ES-I3 (cell line): ENCODE data around the gene PROX1.

ENCODE experiments used
- H3K36me3 ChIP-seq: 2 replicates; pipeline ENCODE4 v1.6.1; 2013; ENCODE audit warnings: mild to moderate bottlenecking, low read length, control low read depth, moderate library complexity; ENCODE audit not compliant: insufficient read depth
- H3K4me1 ChIP-seq: 2 replicates; pipeline ENCODE4 v1.6.1; 2013; ENCODE audit warnings: mild to moderate bottlenecking, control low read depth, low read length; ENCODE audit not compliant: insufficient read depth
- H3K9ac ChIP-seq: 2 replicates; pipeline ENCODE4 v1.6.1; 2013; ENCODE audit warnings: low read depth, mild to moderate bottlenecking, low read length, moderate library complexity
- H3K9me3 ChIP-seq: 2 replicates; pipeline ENCODE4 v1.6.1; 2013; ENCODE audit warnings: mild to moderate bottlenecking, low read length, moderate library complexity; ENCODE audit not compliant: control insufficient read depth, insufficient read depth

PROX1 gene, protein sequence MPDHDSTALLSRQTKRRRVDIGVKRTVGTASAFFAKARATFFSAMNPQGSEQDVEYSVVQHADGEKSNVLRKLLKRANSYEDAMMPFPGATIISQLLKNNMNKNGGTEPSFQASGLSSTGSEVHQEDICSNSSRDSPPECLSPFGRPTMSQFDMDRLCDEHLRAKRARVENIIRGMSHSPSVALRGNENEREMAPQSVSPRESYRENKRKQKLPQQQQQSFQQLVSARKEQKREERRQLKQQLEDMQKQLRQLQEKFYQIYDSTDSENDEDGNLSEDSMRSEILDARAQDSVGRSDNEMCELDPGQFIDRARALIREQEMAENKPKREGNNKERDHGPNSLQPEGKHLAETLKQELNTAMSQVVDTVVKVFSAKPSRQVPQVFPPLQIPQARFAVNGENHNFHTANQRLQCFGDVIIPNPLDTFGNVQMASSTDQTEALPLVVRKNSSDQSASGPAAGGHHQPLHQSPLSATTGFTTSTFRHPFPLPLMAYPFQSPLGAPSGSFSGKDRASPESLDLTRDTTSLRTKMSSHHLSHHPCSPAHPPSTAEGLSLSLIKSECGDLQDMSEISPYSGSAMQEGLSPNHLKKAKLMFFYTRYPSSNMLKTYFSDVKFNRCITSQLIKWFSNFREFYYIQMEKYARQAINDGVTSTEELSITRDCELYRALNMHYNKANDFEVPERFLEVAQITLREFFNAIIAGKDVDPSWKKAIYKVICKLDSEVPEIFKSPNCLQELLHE

DNA sequence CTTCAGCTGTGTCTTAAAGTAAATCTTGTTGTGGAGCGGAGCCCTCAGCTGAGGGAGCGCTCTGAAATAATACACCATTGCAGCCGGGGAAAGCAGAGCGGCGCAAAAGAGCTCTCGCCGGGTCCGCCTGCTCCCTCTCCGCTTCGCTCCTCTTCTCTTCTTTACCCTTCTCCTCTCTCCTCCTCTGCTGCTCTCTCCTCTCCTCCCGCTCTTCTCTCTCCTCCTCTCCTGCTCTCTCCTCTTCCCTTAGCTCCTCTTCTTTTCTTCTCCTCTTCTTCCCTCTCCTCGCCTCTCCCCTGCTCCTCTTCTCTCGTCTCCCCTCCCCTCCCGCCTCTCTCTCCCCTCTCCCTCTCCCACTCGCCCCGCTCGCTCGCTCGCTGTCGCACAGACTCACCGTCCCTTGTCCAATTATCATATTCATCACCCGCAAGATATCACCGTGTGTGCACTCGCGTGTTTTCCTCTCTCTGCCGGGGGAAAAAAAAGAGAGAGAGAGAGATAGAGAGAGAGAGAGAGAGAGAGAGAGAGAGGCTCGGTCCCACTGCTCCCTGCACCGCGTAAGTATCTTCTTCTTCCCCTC, at the start of gene PROX1:
Gene PROX1 (plus strand): TSS at position 47 of the 580 bp plus-strand sequence. CDS start 8,563 bp downstream, outside the sequence.
- Histone ChIP-seq H3K4me1 (peaks cover 14% of the 10 kb centered on the region), H3K9me3 (no peaks in the 10 kb centered on the region; the same call in 1 of the 2 replicates), H3K36me3 (no peaks in the 10 kb centered on the region), H3K9ac (peak within 1 kb of the TSS; percentile 80; the same call in 1 of the 2 replicates)

DNA sequence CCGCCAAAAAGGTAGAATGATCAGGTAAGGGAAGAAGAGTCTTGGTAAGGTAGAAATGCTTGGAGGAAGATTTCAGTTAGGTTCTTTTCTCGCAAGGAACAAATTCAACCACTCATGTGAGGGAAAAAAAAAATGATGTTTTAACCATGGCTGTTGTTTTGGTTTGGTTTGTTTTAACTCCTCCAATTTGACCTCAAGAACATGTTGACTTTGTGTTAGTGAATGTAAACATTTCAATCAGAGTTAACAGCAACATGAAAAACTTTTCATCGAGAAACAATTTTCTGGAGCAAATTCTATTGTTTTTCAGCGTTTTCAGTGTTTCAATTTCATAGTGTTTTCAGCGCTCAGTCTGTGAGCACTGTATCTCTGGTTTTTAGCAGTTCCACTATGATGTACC, 49.0 kb upstream of the PROX1 start:
- H3K36me3 ChIP-seq, result no peaks in the 10 kb centered on the region
- no peak overlapping the region for H3K9ac ChIP-seq
- no peaks in the 10 kb centered on the region for H3K4me1 ChIP-seq
- H3K9me3 ChIP-seq, result no peaks in the 10 kb centered on the region; the same call in 1 of the 2 replicates

DNA sequence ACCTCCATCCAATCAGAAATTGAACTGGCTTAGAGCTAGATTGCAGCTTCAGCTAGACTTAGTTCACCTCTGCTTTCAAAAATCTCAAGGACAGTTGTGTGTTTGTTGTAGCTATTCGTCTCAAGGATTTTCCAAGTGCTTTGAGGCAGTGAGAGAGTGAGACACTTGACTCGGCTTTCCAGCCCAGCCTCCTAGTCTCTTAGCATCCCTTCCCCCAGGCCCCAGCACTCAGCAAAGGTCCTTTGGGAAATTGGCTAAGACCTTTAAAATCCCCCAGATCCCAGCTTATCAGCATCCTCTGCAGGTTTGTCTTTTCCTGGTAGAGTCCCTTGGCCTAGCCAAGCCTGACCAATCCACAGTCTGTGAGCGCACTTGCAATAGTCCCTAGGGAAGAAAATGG, 47.9 kb upstream of the PROX1 start:
- no peaks in the 10 kb centered on the region for H3K36me3 ChIP-seq
- H3K4me1 ChIP-seq, result no peaks in the 10 kb centered on the region
- H3K9me3 ChIP-seq, result no peaks in the 10 kb centered on the region; the same call in 1 of the 2 replicates
- no peak overlapping the region for H3K9ac ChIP-seq

DNA sequence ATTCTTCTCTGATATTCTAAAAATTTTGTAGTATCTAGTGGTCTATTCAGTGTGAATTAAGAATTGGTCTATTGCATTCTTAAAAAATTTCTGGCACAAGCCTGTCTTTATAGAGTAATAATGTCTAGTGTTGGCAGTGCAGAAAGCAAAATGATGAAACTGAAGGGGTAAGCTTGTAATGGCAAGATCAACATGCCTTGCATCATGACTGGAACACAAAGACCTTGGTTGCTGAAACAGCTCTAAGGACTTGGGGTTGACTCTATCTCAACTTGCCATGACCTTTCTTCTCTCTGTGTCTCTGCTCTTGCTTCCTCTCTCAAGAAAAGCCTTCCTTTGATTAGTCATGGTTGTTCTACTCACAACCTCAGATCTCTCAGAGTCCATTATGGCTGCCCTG, 46.8 kb upstream of the PROX1 start:
- Histone ChIP-seq H3K9me3 (no peaks in the 10 kb centered on the region; the same call in 1 of the 2 replicates), H3K9ac (no peak overlapping the region), H3K36me3 (no peaks in the 10 kb centered on the region), H3K4me1 (no peaks in the 10 kb centered on the region)

DNA sequence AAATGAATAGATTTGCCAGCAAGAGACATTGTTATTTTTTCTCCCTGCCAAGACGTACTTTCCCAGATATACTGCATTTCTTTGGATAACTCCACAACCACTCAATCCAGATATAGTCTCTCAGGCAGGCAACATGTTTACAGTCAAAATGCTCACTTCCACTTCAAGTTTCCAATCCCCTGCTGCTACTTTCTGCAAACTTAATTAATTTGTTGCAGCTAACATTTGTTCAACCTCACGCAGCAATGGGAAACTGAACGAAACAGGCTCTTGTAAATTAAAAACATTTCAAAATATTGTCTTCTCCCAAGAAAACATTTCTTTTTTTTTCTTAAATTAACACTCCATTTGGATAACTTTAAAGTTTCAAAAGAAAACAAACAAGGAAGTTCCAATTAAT, 45.7 kb upstream of the PROX1 start:
- Histone ChIP-seq H3K4me1 (no peaks in the 10 kb centered on the region), H3K9ac (no peak overlapping the region), H3K9me3 (no peaks in the 10 kb centered on the region; the same call in 1 of the 2 replicates), H3K36me3 (no peaks in the 10 kb centered on the region)

DNA sequence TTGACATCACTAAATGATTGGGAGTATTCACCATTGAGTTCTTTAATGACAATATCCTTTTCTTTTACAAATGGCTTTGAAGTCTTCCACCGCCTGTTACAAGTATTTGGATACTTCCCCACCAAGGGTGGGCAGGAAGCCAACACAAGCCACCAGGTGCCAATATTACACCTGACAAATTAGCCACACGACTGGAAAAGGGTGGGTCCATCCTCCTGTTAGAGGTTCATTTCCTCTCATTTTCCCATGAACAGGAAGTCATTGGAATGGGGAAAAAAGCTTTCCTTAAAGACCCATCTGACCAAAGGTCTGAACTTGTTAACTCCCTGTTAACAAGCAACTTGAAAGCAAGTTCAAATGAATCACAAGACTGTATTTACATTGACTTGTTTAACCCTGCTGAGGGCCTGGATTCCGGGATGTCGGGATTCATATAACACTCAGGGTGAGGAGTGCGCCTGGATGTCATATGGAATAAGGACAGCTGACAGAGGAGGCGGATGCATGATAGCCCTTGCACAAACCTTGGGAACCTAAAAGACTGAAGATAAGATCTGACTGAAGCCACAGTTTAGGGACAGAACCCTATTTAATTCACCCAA, 40.5 kb upstream of the PROX1 start:
- Histone ChIP-seq H3K9me3 (no peaks in the 10 kb centered on the region), H3K4me1 (peaks cover 7% of the 10 kb centered on the region), H3K9ac (no peak overlapping the region), H3K36me3 (no peaks in the 10 kb centered on the region)

DNA sequence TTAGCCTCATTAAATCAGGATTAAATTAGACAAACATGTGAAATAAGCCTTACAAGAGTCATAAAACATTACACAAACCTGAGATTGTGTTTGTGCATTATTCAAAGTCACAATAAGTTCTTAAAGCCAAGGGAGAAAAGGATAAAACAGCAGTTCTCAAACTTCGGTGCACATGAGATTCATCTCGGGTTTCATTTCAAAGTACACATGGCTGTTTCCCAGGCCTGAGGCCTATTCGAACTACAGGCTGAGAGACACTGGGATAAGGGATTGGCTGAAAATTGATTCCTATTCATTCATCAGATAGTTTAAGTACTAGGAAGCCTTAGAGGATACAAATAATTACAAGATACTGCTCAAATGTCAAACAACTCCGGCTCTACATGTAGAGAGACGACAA, 35.9 kb upstream of the PROX1 start:
- no peaks in the 10 kb centered on the region for H3K36me3 ChIP-seq
- H3K9ac ChIP-seq, result no peak overlapping the region
- H3K9me3 ChIP-seq, result no peaks in the 10 kb centered on the region
- H3K4me1 ChIP-seq, result peaks cover 7% of the 10 kb centered on the region

DNA sequence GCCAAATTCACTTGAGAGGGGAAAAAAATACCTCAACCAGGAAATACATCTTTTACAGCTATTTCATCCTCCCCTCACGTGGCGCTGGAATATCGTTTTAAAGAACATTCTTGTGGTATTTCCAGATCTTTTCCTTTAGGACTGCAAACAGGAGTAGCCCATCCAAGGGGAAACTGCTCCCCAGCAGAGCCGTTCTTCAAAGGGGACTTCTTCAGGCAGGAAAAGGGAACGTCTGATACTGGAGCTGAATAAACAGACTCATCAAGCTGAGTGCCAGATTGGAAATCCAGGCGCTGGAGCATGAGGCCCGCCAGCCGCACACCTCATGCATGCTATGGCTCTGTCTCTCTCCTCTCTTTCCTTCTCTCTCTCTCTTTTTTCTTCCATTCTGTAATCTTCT, 34.0 kb upstream of the PROX1 start:
- no peak overlapping the region for H3K9ac ChIP-seq
- H3K9me3 ChIP-seq, result no peaks in the 10 kb centered on the region
- H3K4me1 ChIP-seq, result no peaks in the 10 kb centered on the region
- no peaks in the 10 kb centered on the region for H3K36me3 ChIP-seq

DNA sequence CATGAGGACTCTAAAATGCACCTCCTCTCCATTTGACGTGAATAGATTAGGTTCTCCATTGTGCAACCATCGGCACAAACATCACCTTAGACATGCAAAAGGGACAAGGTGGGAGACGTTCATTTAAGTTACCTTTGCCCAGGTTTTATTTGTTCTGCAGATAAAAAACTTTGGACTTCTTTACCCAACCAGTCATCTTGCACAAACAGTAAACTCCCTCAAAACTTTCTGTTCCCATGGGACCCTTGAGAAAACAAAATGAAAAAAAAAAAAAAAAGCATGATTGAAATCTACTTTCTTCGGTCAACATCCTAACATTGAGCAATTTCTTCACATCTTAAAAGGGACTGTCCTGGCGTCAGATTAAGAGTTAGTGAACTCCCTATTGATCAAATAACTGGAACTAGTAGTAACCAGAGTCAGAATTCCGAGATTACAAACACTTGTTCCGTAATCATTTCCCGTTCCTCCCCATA, 31.4 kb upstream of the PROX1 start:
- Histone ChIP-seq H3K9me3 (no peaks in the 10 kb centered on the region), H3K4me1 (no peaks in the 10 kb centered on the region), H3K36me3 (no peaks in the 10 kb centered on the region), H3K9ac (no peak overlapping the region)

DNA sequence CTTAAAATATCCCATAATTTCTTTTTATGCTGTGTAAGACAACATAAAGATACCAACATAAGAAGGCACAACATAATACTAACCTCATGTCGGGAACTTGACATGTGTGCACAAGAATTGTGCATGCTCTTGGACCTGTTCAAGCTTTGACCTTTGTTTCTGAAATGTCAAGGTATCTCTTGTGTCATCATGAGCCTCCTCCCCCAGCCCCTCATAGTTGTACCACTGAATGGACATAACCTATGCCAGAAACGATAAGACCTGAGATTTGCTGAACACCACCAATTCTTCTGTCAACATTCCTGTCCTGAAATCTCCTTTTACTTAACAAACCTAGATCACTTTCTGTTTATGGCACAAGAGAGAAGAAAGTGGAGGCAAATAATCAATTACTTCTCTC, 29.4 kb upstream of the PROX1 start:
- Histone ChIP-seq H3K4me1 (no peaks in the 10 kb centered on the region), H3K9me3 (no peaks in the 10 kb centered on the region), H3K9ac (no peak overlapping the region), H3K36me3 (no peaks in the 10 kb centered on the region)

DNA sequence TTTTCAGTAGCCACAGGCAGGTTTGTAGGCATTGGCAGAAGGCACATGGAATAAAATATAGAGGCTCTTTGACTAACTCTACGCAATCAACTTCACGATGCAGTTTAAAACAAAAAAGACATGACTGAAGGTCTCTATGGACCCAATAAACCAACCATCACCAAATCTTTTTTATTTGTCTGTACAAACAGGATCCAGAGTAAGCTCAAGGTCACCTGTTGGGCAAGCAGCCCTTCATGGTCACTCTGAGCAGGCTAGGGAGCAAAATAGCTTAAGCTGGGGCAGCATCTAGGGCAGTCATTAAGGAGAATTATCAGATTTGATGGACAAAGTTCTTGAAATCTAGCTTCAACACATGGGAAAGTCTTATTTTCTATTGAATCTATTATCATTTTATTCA, 26.8 kb upstream of the PROX1 start:
- Histone ChIP-seq H3K4me1 (no peaks in the 10 kb centered on the region), H3K36me3 (no peaks in the 10 kb centered on the region), H3K9me3 (no peaks in the 10 kb centered on the region), H3K9ac (no peak overlapping the region)

DNA sequence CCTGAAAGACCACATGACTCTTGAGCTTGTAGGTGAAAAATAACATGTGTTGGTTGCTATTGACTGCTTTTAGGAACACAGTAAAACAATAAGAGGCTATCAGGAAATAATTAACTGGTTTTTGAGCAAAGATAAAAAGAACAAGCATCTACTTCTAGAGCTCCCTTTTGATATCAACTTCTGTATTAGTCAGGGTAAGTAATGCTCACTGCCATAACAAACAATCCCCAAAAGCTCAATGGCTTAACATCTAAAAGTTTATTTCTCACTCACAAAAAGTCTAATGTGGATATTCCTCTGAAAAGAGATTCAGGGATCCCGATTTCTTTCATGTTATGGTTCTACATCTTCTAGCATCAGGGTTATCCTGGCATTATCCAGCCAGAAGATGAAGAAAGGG, 25.3 kb upstream of the PROX1 start:
- no peaks in the 10 kb centered on the region for H3K36me3 ChIP-seq
- H3K9me3 ChIP-seq, result no peaks in the 10 kb centered on the region
- H3K4me1 ChIP-seq, result no peaks in the 10 kb centered on the region
- H3K9ac ChIP-seq, result no peak overlapping the region

DNA sequence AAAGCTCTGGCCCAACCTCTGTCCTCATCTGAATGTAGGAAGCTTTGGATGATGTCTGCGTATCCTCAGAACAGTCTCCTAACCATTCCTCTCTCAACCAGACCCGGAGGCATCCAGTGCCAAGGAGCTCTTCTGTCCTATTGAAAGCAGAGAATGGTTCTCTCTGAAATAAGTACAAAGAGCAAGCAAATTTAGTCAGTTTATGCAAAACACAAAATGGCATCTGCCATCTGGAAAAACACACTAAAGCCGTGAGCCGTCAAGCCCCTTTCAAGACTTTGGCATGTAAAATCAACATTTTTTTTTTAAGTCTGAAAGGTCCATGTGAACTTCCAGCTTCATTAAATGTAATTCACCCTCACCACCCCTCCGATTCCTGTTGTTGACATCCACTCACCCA, 21.7 kb upstream of the PROX1 start:
- Histone ChIP-seq H3K36me3 (no peaks in the 10 kb centered on the region), H3K4me1 (no peaks in the 10 kb centered on the region), H3K9ac (no peak overlapping the region), H3K9me3 (no peaks in the 10 kb centered on the region)

DNA sequence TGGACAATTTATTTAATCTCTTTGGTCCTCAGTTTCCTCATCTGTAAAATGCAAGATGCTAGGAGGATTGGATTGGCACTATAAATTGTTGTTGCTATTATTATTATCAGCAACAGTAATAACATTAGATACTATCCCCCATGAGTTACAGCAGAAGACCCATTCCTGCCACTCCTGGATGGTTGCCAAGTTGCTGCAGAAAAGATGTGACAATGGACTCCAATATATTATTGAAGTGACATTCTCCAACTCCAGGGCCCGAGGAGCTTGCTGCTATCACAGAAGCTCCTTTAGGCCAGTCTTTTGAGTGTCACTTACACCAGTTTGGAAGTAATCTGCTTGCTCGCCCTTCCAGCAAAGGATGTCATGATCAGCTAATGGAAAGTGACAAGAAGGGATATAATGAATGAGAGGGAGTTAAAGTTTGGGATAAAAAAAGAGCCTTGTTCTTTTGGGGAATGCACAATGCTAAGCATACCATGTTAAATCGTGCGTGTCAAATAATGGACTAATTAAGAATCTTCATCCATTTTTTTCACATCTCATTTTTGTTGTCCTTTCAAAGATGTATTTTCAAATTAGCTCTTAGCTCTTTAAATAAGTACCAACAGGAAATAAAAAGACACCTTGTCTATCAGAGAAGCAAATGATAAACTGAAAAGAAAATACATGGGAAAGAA, 19.5 kb upstream of the PROX1 start:
- no peaks in the 10 kb centered on the region for H3K9me3 ChIP-seq
- H3K36me3 ChIP-seq, result no peaks in the 10 kb centered on the region
- no peaks in the 10 kb centered on the region for H3K4me1 ChIP-seq
- H3K9ac ChIP-seq, result no peak overlapping the region
